GM12891 (cell line): ENCODE measurements around the gene SOWAHA.

Experiments used
- PAX5 ChIP-seq: IDR thresholded peaks from 2 replicates; pipeline ENCODE4 v1.6.1; 2011; ENCODE audit warnings: low read length, moderate library complexity, mild to moderate bottlenecking; ENCODE audit not compliant: insufficient read depth, severe bottlenecking
- POLR2A ChIP-seq: IDR thresholded peaks from 2 replicates; pipeline ENCODE4 v1.6.1; 2011; ENCODE audit warnings: low read depth, low read length, control low read depth
- POLR2AphosphoS5 ChIP-seq: IDR thresholded peaks from 2 replicates; pipeline ENCODE4 v1.6.1; 2011; ENCODE audit warnings: low read depth, low read length, control low read depth
- POU2F2 ChIP-seq: IDR thresholded peaks from 2 replicates; pipeline ENCODE4 v1.6.1; 2011; ENCODE audit warnings: low read depth, mild to moderate bottlenecking, control low read depth, low read length, moderate library complexity

- TF ChIP-seq POLR2A = no peak
- no peak for TF ChIP-seq POLR2AphosphoS5
- TF ChIP-seq PAX5 = no peak
- TF ChIP-seq POU2F2 = no peak
Observed at GRCh38 chr5:132770476-132771159, 42.5 kb upstream of the SOWAHA start.
